Measurements from ENCODE around the gene CALD1. TPM values are rescaled to one million over a fixed set of nuclear protein-coding genes. Genes with fewer than 3 reads are reported as not detected.
"Not testable (repeated sequence)": the region's sequence is repeated elsewhere in the genome, so short reads cannot be mapped to it uniquely, and the experiment has no call there.

The CALD1 gene
- total RNA-seq, 1 experiment from 2014 or later = 0.10 TPM

DNA sequence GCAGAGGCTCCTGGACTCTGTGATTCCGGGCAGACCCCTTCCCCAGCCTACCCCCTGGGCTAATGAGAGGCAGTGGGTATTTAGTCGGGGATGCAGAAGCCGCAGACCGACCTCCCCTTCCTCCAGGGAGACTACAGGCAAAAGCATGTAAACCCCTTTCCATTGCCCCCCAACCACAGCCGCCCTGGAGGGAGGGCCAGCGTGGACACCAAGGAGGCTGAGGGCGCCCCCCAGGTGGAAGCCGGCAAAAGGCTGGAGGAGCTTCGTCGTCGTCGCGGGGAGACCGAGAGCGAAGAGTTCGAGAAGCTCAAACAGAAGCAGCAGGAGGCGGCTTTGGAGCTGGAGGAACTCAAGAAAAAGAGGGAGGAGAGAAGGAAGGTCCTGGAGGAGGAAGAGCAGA is 167.9 kb downstream of the CALD1 start:
- no peak for DNase-seq (ENCODE audit: low spot score)

DNA sequence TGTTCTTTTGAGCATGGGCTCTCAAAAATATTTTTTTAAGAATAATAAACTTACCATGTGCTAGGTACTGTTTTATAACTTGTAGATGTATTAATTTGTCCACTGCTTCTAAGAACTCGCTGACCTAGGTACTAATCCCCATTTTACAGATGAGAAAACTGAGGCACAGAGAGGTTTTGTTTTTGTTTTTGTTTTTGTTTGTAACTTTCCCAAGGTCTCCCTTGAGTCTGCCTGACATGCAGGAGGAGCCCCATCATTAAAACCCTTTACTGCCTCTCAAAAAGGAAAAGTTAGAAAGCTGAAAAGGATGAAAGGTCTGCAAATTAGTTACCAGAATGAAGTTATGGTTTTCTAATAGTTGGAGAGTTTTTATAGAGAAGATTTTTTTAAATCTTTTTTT is 168.4 kb downstream of the CALD1 start:
- DNase-seq (ENCODE audit: low spot score) = no peak

- no peak for DNase-seq (ENCODE audit: low spot score)
These were observed 168.8 kb downstream of the CALD1 start for GRCh38 chr7:134948246-134948645.

- DNase-seq (ENCODE audit: low spot score) = no peak
These were observed 169.3 kb downstream of the CALD1 start for GRCh38 chr7:134948736-134949135.

GRCh38 chr7:134949171-134949570 is 169.7 kb downstream of the CALD1 start:
- DNase-seq (ENCODE audit: low spot score) = no peak

GRCh38 chr7:134954197-134955082 is 175.0 kb downstream of the CALD1 start:
- peak; percentile 34 for DNase-seq (ENCODE audit: low spot score)

DNA sequence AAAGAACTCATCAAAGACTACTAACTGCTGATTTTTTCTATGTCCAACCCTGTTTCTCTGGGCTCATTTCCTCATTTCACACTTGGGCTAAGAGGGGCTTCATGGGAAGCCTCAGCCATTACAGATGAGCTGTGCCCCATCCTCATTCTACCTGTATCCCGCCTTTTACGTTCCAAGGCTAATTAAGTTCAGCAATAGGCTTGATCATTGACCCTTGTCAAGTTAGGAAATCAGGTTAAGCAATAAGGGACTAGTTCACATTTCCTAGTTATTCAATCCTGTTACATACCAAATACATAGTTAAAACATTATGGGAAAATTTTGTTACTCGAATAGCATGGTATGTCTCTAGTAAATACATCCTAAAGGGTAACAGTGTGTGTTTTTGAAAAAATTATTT is 177.6 kb downstream of the CALD1 start:
- DNase-seq (ENCODE audit: low spot score) = no peak

GRCh38 chr7:134959810-134960209 is 180.4 kb downstream of the CALD1 start:
- DNase-seq (ENCODE audit: low spot score) = no peak

- DNase-seq (ENCODE audit: low spot score) = no peak
These were observed 182.9 kb downstream of the CALD1 start for GRCh38 chr7:134962270-134962780.

DNA sequence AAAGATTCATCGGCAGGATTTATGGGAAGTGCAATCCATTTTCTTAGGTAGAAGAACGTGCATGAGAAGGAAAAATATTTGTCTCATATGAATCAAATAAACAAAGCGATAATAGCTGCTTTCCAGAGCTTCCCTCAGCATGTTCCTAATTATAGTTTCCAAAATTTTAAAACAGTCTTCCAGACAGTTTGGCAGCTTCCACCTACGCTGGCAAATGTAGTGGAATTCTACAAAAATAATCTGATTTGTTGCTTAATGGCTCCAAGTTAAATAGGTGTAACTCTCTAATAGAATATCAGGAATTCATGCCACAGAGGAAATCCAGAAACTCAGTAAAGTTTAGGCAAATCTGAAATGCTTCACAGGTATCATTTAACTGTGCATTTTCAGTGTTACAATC is 183.6 kb downstream of the CALD1 start:
- DNase-seq (ENCODE audit: low spot score) = no peak

- no peak for DNase-seq (ENCODE audit: low spot score)
These were observed 187.3 kb downstream of the CALD1 start for GRCh38 chr7:134966691-134967090.

GRCh38 chr7:134968110-134968509 is 188.7 kb downstream of the CALD1 start:
- no peak for DNase-seq (ENCODE audit: low spot score)

GRCh38 chr7:134981645-134982044 is 202.2 kb downstream of the CALD1 start:
- DNase-seq (ENCODE audit: low spot score) = not testable (repeated sequence)

- DNase-seq (ENCODE audit: low spot score) = no peak
These were observed 206.5 kb downstream of the CALD1 start for GRCh38 chr7:134985894-134986362.

- peak; percentile 97 for DNase-seq (ENCODE audit: low spot score)
These were observed 207.2 kb downstream of the CALD1 start, which contains the start of gene AGBL3 for GRCh38 chr7:134986363-134987251. Gene AGBL3 (plus strand): TSS chr7:134986508. CDS start chr7:134987934, 1,426 bp downstream.

- DNase-seq (ENCODE audit: low spot score) = no peak
These were observed 208.7 kb downstream of the CALD1 start for GRCh38 chr7:134988161-134988560.

DNA sequence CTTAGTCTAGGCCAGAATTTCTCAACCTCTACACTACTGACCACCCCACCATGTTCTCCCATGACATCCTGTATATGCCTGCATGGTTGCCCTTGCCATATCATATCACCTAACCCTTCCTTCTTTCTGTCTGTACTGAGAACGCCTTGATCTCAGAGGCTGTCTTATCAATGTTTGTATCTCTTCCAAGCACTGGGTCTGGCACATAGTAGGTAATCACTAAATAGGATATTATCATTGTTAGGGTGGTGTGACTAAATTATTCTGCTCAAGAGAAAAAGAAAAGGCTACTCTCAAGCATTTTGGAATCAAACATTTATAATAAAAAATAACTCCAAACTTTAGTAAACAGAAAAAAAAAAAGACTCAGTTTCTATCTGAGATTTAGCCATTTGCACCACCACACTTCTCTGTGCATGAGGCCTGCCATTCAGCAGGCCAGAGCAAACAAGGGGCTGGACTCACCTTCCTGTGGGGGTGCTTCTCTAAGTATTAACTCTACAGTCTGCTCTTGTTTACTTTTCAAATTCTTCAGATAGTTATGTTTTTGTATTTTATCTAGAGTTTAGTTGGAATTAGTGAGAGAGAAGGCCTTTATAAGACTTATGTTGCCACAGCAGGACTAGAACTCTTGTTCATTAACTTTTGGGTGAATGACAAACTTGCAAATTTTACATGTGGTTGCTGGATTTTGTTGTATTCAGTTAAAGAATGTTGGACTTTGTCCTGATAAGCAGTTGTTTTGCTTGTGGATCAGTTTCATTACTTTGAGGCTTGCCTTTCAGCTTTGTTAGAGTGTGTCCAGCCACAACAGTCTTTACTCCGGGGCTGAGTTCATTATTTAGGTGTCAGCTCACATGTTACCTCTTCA is 212.3 kb downstream of the CALD1 start:
- peak; percentile 51 for DNase-seq (ENCODE audit: low spot score)

- no peak for DNase-seq (ENCODE audit: low spot score)
These were observed 213.3 kb downstream of the CALD1 start for GRCh38 chr7:134992626-134993179.

GRCh38 chr7:134993877-134994456 is 214.5 kb downstream of the CALD1 start:
- DNase-seq (ENCODE audit: low spot score) = no peak

All from HT-29 (cell line).